Right lobe of liver (tissue), 6 donors: ENCODE data around the gene RALGPS1. TPM values are rescaled to one million over a fixed set of nuclear protein-coding genes. Genes with fewer than 3 reads are reported as not detected.

Experiments used
- ATAC-seq, 4 donors: fragments of 200-7000 bp; cut with Tn5 transposase; one replicate each; pipeline ENCODE4 v1.9.1; 2020; ENCODE audit warnings: mild to moderate bottlenecking in 4 of 4, moderate library complexity in 4 of 4
- DNase-seq, 3 donors: peaks; one replicate each; pipeline ENCODE4 v3.0.0-alpha.2; 2020
- H3K27ac ChIP-seq, 3 donors: fragments of 200-600 bp; one replicate each; pipeline ENCODE4 v1.8.0; 2022
- H3K27me3 ChIP-seq, 2 donors: fragments of 200-600 bp; one replicate each; pipeline ENCODE4 v1.8.0; 2022
- H3K36me3 ChIP-seq, 4 donors: fragments of 200-600 bp; sonication (generic) in 1 of 4; one replicate each; pipeline versions ENCODE4 v1.5.1 to v1.8.0; 2017 to 2022; ENCODE audit warnings: control low read depth in 1 of 4
- H3K4me1 ChIP-seq, 4 donors: fragments of 200-600 bp; sonication (generic) in 1 of 4; one replicate each; pipeline versions ENCODE4 v1.5.1 to v1.8.0; 2017 to 2022; ENCODE audit warnings: control low read depth in 1 of 4
- H3K4me3 ChIP-seq, 3 donors: fragments of 200-600 bp; one replicate each; pipeline ENCODE4 v1.8.0; 2022
- H3K9me3 ChIP-seq, 4 donors: fragments of 200-600 bp; sonication (generic) in 1 of 4; one replicate each; pipeline versions ENCODE4 v1.5.1 to v1.8.0; 2017 to 2022; ENCODE audit warnings: control low read depth in 1 of 4
- POLR2A ChIP-seq: fragments of 450-650 bp; IDR thresholded peaks from one replicate; pipeline ENCODE4 v1.6.1; 2017; ENCODE audit warnings: antibody characterized with exemption, mild to moderate bottlenecking
- WGBS: methylation state at CpG from one replicate; pipeline ENCODE4 v1.1.6; 2018; ENCODE audit warnings: low coverage, low lambda C conversion rate; ENCODE audit not compliant: insufficient coverage; ENCODE audit errors: missing lambda C conversion rate; 5-methylcytosine and 5-hydroxymethylcytosine counted together
- intact Hi-C, 2 donors: fragments of 100-400 bp; cut with DNase I; formaldehyde crosslinking; loops; one replicate each; pipeline versions ENCODE4 v1.11.2 to v1.14.1; 2022
- total RNA-seq, 6 experiments: library from RNA; depleted of rRNA in 2 of 6; stranded (reverse); fragments of >200 nt in 2 of 6; fragmentation: NEBNext Ultra II Directional in 3 of 6; extraction: Animal tissue kit (Norgen Biotek cat#: 25700) in 3 of 6; gene quantifications; one replicate each; pipeline versions ENCODE4 v1.1.0 to v1.2.4, GENCODE V29; 2016 to 2023
- TF ChIP-seq, protein P1 (sequence below), 4 donors: fragments of 200-600 bp in 3 of 4; fragments of 450-650 bp in 1 of 4; IDR thresholded peaks; one replicate each; pipeline versions ENCODE4 v1.5.1 to v1.8.0; 2016 to 2022; ENCODE audit warnings: antibody characterized with exemption in 4 of 4, mild to moderate bottlenecking in 2 of 4
- donor health status: DM: no; HTN: yes; CAD: no.
- donor health status: DM: no; HTN: no; CAD: no.
- donor health status: DM: no; HTN: no; CAD: no.
- donor health status: DM: no; HTN: yes; CAD: no.
- donor health status: DM: no; HTN: yes; CAD: no.

The RALGPS1 gene
- total RNA-seq, 6 experiments from 2014 or later: 1.2 to 3.8 (median 2.4) TPM

GRCh38 chr9:127123064-127123890 is 208.7 kb downstream of the RALGPS1 start:
- intact Hi-C loops: no loop called here
- H3K27me3 ChIP-seq: no peaks in the 10 kb centered on the region
- DNase-seq: no peak
- H3K27ac ChIP-seq: peak overlapping the region in 2 of 3 donors; percentile 18 to 57
- no peak for TF ChIP-seq POLR2A
- TF ChIP-seq, protein P1, sequence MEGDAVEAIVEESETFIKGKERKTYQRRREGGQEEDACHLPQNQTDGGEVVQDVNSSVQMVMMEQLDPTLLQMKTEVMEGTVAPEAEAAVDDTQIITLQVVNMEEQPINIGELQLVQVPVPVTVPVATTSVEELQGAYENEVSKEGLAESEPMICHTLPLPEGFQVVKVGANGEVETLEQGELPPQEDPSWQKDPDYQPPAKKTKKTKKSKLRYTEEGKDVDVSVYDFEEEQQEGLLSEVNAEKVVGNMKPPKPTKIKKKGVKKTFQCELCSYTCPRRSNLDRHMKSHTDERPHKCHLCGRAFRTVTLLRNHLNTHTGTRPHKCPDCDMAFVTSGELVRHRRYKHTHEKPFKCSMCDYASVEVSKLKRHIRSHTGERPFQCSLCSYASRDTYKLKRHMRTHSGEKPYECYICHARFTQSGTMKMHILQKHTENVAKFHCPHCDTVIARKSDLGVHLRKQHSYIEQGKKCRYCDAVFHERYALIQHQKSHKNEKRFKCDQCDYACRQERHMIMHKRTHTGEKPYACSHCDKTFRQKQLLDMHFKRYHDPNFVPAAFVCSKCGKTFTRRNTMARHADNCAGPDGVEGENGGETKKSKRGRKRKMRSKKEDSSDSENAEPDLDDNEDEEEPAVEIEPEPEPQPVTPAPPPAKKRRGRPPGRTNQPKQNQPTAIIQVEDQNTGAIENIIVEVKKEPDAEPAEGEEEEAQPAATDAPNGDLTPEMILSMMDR (IDR thresholded peaks at IDR 0.05): no peak
- H3K9me3 ChIP-seq: no peaks in the 10 kb centered on the region
- peaks cover 0 to 13% (median 0%) of the 10 kb centered on the region in 4 donors for H3K4me1 ChIP-seq
- peak in 1 of 4 donors; percentile 11 for ATAC-seq
- no peaks in the 10 kb centered on the region for H3K36me3 ChIP-seq
- peak overlapping the region; percentile 28 to 38 (median 33) for H3K4me3 ChIP-seq
- 46% methylated on average over 9 of the region's 16 CpGs for WGBS

GRCh38 chr9:127124111-127124531 is 209.5 kb downstream of the RALGPS1 start:
- 80% methylated on average over 1 of the region's 7 CpGs for WGBS
- H3K4me3 ChIP-seq: no peak overlapping the region
- H3K36me3 ChIP-seq: no peaks in the 10 kb centered on the region
- no peak for DNase-seq
- H3K27me3 ChIP-seq: no peaks in the 10 kb centered on the region
- TF ChIP-seq, protein P1 (IDR thresholded peaks at IDR 0.05): no peak
- TF ChIP-seq POLR2A: no peak
- intact Hi-C loops: no loop called here
- no peak for ATAC-seq
- H3K27ac ChIP-seq: no peak overlapping the region
- H3K4me1 ChIP-seq: peaks cover 0 to 13% (median 0%) of the 10 kb centered on the region in 4 donors
- no peaks in the 10 kb centered on the region for H3K9me3 ChIP-seq

- no peak for ATAC-seq
- Histone ChIP-seq H3K27ac (no peak overlapping the region), H3K36me3 (no peaks in the 10 kb centered on the region), H3K4me3 (no peak overlapping the region), H3K27me3 (no peaks in the 10 kb centered on the region), H3K4me1 (peaks cover 0 to 13% (median 0%) of the 10 kb centered on the region in 4 donors), H3K9me3 (no peaks in the 10 kb centered on the region)
- no peak for DNase-seq
- TF ChIP-seq, protein P1 (IDR thresholded peaks at IDR 0.05): no peak
- TF ChIP-seq POLR2A: no peak
- 100% methylated on average over 2 of the region's 2 CpGs for WGBS
- intact Hi-C loops: no loop called here
Observed at GRCh38 chr9:127124792-127125191, 210.2 kb downstream of the RALGPS1 start.

DNA sequence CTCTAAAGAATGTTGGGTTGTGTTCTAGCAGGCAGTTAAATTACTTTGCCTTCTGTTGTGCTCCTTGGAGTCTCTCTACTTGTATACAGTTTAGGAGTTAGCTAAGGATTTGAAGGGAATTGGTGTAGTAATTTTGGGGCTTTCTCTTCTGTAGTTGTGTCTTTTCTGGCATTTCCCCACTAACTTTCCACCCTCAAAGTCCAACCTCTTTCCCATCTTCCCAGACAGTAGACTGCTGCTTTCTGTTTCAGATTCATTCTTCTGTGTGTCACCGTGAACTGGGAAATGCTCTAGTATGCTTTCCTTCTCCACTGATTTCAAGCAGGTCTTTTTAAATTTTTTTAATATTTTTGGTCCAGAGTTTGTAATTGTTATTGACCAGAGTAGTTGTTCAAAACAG is 212.4 kb downstream of the RALGPS1 start:
- no peak for ATAC-seq
- intact Hi-C loops: no loop called here
- H3K36me3 ChIP-seq: no peaks in the 10 kb centered on the region
- DNase-seq: no peak
- H3K4me3 ChIP-seq: no peak overlapping the region
- no peak overlapping the region for H3K27ac ChIP-seq
- no peak for TF ChIP-seq POLR2A
- TF ChIP-seq, protein P1 (IDR thresholded peaks at IDR 0.05): no peak
- WGBS: 90% methylated on average over 1 of the region's 1 CpG
- no peaks in the 10 kb centered on the region for H3K9me3 ChIP-seq
- peaks cover 0 to 18% (median 0%) of the 10 kb centered on the region in 4 donors for H3K4me1 ChIP-seq
- H3K27me3 ChIP-seq: no peaks in the 10 kb centered on the region
